Loucy (cell line): Measurements from ENCODE around the gene MYEOV.

Source experiments
- H2AFZ ChIP-seq: fragments of 200-600 bp; sonication (generic); 2 replicates; pipeline ENCODE4 v1.6.0; 2016; ENCODE audit warnings: antibody characterized with exemption, mild to moderate bottlenecking, low read length, moderate library complexity
- H3F3A ChIP-seq: fragments of 200-600 bp; 2 replicates; pipeline ENCODE4 v1.6.0; 2016; ENCODE audit warnings: antibody characterized with exemption, low read depth, mild to moderate bottlenecking
- H3K27me3 ChIP-seq: fragments of 200-600 bp; sonication (generic); 2 replicates; pipeline ENCODE4 v1.6.1; 2014; ENCODE audit warnings: low read length, mild to moderate bottlenecking; ENCODE audit not compliant: insufficient read depth, poor library complexity, severe bottlenecking
- H3K36me3 ChIP-seq: fragments of 200-600 bp; sonication (generic); 2 replicates; pipeline ENCODE4 v1.6.1; 2016; ENCODE audit warnings: low read length; ENCODE audit not compliant: insufficient read depth
- H3K4me1 ChIP-seq: fragments of 200-600 bp; sonication (generic); 2 replicates; pipeline ENCODE4 v1.5.1; 2014; ENCODE audit warnings: low read length, mild to moderate bottlenecking; ENCODE audit not compliant: insufficient read depth, poor library complexity, severe bottlenecking
- H3K4me2 ChIP-seq: fragments of 200-600 bp; sonication (generic); 2 replicates; pipeline ENCODE4 v1.6.0; 2014; ENCODE audit warnings: antibody characterized with exemption, low read length, low read depth, mild to moderate bottlenecking; ENCODE audit not compliant: poor library complexity, severe bottlenecking
- H3K4me3 ChIP-seq: fragments of 200-600 bp; sonication (generic); 2 replicates; pipeline ENCODE4 v1.5.1; 2014; ENCODE audit warnings: low read length, mild to moderate bottlenecking, mixed read lengths; ENCODE audit not compliant: poor library complexity, severe bottlenecking
- H3K79me2 ChIP-seq: fragments of 200-600 bp; sonication (generic); 2 replicates; pipeline ENCODE4 v1.6.1; 2014; ENCODE audit warnings: low read length; ENCODE audit not compliant: insufficient read depth
- H3K9ac ChIP-seq: fragments of 200-600 bp; sonication (generic); 2 replicates; pipeline ENCODE4 v1.6.0; 2014; ENCODE audit warnings: mild to moderate bottlenecking, low read depth, low read length, moderate library complexity; ENCODE audit not compliant: poor library complexity, severe bottlenecking
- H3K9me2 ChIP-seq: fragments of 200-600 bp; sonication (generic); replicated peaks from 2 replicates; pipeline ENCODE4 v1.6.1; 2016; ENCODE audit warnings: low read depth, low read length, mixed read lengths
- H3K9me3 ChIP-seq: fragments of 200-600 bp; sonication (generic); 2 replicates; pipeline ENCODE4 v1.6.1; 2014; ENCODE audit warnings: mild to moderate bottlenecking, antibody characterized with exemption, low read length, low read depth; ENCODE audit not compliant: insufficient read depth
- H4K20me1 ChIP-seq: fragments of 200-600 bp; sonication (generic); 2 replicates; pipeline ENCODE4 v1.6.0; 2014; ENCODE audit warnings: antibody characterized with exemption, low read length, mild to moderate bottlenecking; ENCODE audit not compliant: insufficient read depth, poor library complexity, severe bottlenecking
- CTCF ChIP-seq: fragments of 200-600 bp; sonication (generic); conservative IDR thresholded peaks from 2 replicates; pipeline ENCODE4 v1.5.1; 2014; ENCODE audit warnings: mild to moderate bottlenecking, antibody characterized with exemption, low read length
- EZH2phosphoT487 ChIP-seq: fragments of 200-600 bp; IDR thresholded peaks from 2 replicates; pipeline ENCODE4 v1.6.1; 2018; ENCODE audit warnings: antibody characterized with exemption, mild to moderate bottlenecking, moderate library complexity, borderline replicate concordance

The MYEOV gene

DNA sequence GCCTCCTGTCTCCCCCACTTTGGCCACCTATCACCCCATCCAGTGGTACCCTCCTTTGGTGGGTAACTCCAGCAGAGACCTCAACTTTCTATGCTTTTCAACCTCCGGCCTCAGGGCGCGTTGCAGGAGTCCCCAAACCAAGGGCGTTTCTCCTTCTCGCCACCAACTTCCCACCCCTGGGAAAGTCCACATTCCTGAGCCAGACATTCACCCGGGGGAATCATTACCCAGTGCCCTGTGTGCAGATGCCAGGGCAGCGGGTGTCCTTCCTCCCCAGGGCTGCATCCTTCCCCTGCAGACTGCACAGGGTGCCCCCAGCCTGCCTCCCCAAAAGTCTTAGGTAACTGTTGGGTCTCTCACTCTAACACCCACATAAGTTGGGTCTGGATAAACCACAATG lies 26.4 kb downstream of the MYEOV start:
- Histone ChIP-seq H3K9me3 (no peaks in the 10 kb centered on the region; the same call in 1 of the 2 replicates), H3K36me3 (no peaks in the 10 kb centered on the region), H3K9ac (no peak overlapping the region), H3K27me3 (no peaks in the 10 kb centered on the region), H3K4me3 (no peak overlapping the region), H3F3A (no peaks in the 10 kb centered on the region), H3K4me1 (peaks cover 7% of the 10 kb centered on the region), H4K20me1 (no peaks in the 10 kb centered on the region), H3K9me2 (no peaks in the 10 kb centered on the region), H3K4me2 (no peak overlapping the region), H3K79me2 (no peaks in the 10 kb centered on the region), H2AFZ (no peak overlapping the region)
- TF ChIP-seq CTCF (no peak), EZH2phosphoT487 (no peak)

- TF ChIP-seq EZH2phosphoT487 = no peak
- TF ChIP-seq CTCF = no peak
- no peaks in the 10 kb centered on the region for H4K20me1 ChIP-seq
- no peak overlapping the region for H2AFZ ChIP-seq
- no peaks in the 10 kb centered on the region for H3K36me3 ChIP-seq
- peaks cover 3% of the 10 kb centered on the region for H3K4me1 ChIP-seq
- H3K27me3 ChIP-seq = no peaks in the 10 kb centered on the region
- no peaks in the 10 kb centered on the region; the same call in 1 of the 2 replicates for H3K9me3 ChIP-seq
- no peaks in the 10 kb centered on the region for H3F3A ChIP-seq
- H3K79me2 ChIP-seq = no peaks in the 10 kb centered on the region
- H3K9me2 ChIP-seq = no peaks in the 10 kb centered on the region
- H3K9ac ChIP-seq = no peak overlapping the region
- H3K4me3 ChIP-seq = no peak overlapping the region
- H3K4me2 ChIP-seq = no peak overlapping the region
Measured at GRCh38 chr11:69320756-69321741, 27.1 kb downstream of the MYEOV start.

DNA sequence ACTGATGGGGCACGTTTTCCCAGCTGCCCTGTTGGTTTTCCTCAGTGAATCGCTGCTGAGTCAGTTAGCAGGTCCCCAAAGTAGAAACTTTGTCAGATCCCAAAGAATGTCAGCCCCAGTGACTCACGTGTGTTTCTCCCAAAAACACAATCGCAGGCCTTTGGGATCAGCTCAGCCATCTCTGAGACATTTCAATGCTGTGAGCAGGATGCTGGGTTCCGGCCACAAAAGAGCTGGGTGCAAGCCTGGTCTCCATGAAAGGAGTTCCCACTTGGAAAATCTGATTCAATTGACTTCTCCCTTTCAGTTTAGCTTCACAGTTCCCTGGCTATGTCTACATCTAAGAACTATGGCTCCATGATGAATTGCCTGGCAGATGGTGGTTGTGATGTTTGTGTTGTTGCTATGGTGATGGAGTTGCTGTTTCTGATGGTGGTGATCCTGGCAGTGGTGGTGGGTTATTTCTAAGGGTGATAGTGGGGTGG lies 28.0 kb downstream of the MYEOV start:
- H3K4me2 ChIP-seq = no peak overlapping the region
- TF ChIP-seq CTCF (no peak), EZH2phosphoT487 (no peak)
- no peak overlapping the region for H2AFZ ChIP-seq
- no peak overlapping the region for H3K9ac ChIP-seq
- H3F3A ChIP-seq = no peaks in the 10 kb centered on the region
- H3K4me3 ChIP-seq = no peak overlapping the region
- no peaks in the 10 kb centered on the region for H3K4me1 ChIP-seq
- H4K20me1 ChIP-seq = no peaks in the 10 kb centered on the region
- no peaks in the 10 kb centered on the region; the same call in 1 of the 2 replicates for H3K9me3 ChIP-seq
- no peaks in the 10 kb centered on the region for H3K36me3 ChIP-seq
- no peaks in the 10 kb centered on the region for H3K9me2 ChIP-seq
- H3K79me2 ChIP-seq = no peaks in the 10 kb centered on the region
- no peaks in the 10 kb centered on the region for H3K27me3 ChIP-seq
